ENCODE results near the gene FBXO46. TPM values are rescaled to one million over a fixed set of nuclear protein-coding genes. Genes with fewer than 3 reads are reported as not detected.

Gene FBXO46
- total and polyA plus RNA-seq, 2 donors (not counting 3 experiments of a cell fraction or from before 2014, with no cell fraction given), result 7.7 to 21.2 TPM

- dilution Hi-C loops (cut with MboI; ENCODE audit: extremely low pct_ligation_motif_present, low sequenced_read_pairs) (no loop called here), intact Hi-C loops (cut with micrococcal nuclease) (no loop called here)
- Histone ChIP-seq H3K36me3 (ENCODE audit: control insufficient read depth in 2 of 2, extremely low read depth in 1 of 2, insufficient read depth in 2 of 2, low read length in 2 of 2) (no peaks in the 10 kb centered on the region), H3K79me2 (ENCODE audit: control insufficient read depth, insufficient read depth, low read length) (peaks cover 2% of the 10 kb centered on the region), H3K27me3 (ENCODE audit: control insufficient read depth in 2 of 2, insufficient read depth in 2 of 2, low read length in 2 of 2) (no peaks in the 10 kb centered on the region), H3K9me1 (replicated peaks; ENCODE audit: control insufficient read depth, extremely low read depth, insufficient read depth, low read length) (no peaks in the 10 kb centered on the region), H3K4me2 (ENCODE audit: insufficient read depth, low read length) (no peak overlapping the region), H3K9me3 (replicated peaks; ENCODE audit: control insufficient read depth, insufficient read depth, low read length) (no peaks in the 10 kb centered on the region), H3K27ac (ENCODE audit: insufficient read depth, low read depth, low read length) (no peak overlapping the region), H3K9ac (replicated peaks; ENCODE audit: extremely low read depth, insufficient read depth, low read length) (no peak overlapping the region), H3K4me3 (replicated peaks in 1 of 3; ENCODE audit: insufficient read depth in 1 of 3, low read depth in 1 of 3, low read length in 3 of 3) (no peak overlapping the region), H2AFZ (ENCODE audit: low read depth, low read length) (no peak overlapping the region), H4K20me1 (replicated peaks; ENCODE audit: control insufficient read depth, extremely low read depth, insufficient read depth, low read length) (no peaks in the 10 kb centered on the region), H3K4me1 (ENCODE audit: control insufficient read depth, extremely low read depth, insufficient read depth, low read length) (peaks cover 10% of the 10 kb centered on the region)
- DNase-seq (ENCODE audit: low read depth, low spot score), result no peak
- FAIRE-seq, result no peak
- no TSS peak for BruUV-seq (replicated peaks)
- no peak for TF ChIP-seq MAX (IDR thresholded peaks at IDR 0.05; ENCODE audit: insufficient read depth, insufficient read length)
- POLR2A ChIA-PET, result no interaction called here
- CTCF ChIA-PET, result interaction anchor here (6.7 kb wide), 1 partner anchor 73 kb away, joined by 56 read pairs; the partner anchor contains the start of genes QPCTL and SNRPD2
These were observed 35.1 kb upstream of the FBXO46 start for GRCh38 chr19:45765702-45766295.

- CTCF ChIA-PET, result interaction anchor here (6.7 kb wide), 1 partner anchor 72 kb away, joined by 56 read pairs; the partner anchor contains the start of genes QPCTL and SNRPD2
These were observed 34.4 kb upstream of the FBXO46 start for GRCh38 chr19:45764945-45765701.

More at GRCh38 chr19:45764945-45765701, 34.4 kb upstream of the FBXO46 start:
- Histone ChIP-seq H3K9me3 (replicated peaks; ENCODE audit: control insufficient read depth, insufficient read depth, low read length) (no peaks in the 10 kb centered on the region), H3K4me2 (ENCODE audit: insufficient read depth, low read length) (no peak overlapping the region), H3K9me1 (replicated peaks; ENCODE audit: control insufficient read depth, extremely low read depth, insufficient read depth, low read length) (no peaks in the 10 kb centered on the region), H3K27me3 (ENCODE audit: control insufficient read depth in 2 of 2, insufficient read depth in 2 of 2, low read length in 2 of 2) (no peaks in the 10 kb centered on the region), H3K9ac (replicated peaks; ENCODE audit: extremely low read depth, insufficient read depth, low read length) (no peak overlapping the region), H3K27ac (ENCODE audit: insufficient read depth, low read depth, low read length) (no peak overlapping the region), H4K20me1 (replicated peaks; ENCODE audit: control insufficient read depth, extremely low read depth, insufficient read depth, low read length) (no peaks in the 10 kb centered on the region), H3K4me3 (replicated peaks in 1 of 3; ENCODE audit: insufficient read depth in 1 of 3, low read depth in 1 of 3, low read length in 3 of 3) (no peak overlapping the region), H3K4me1 (ENCODE audit: control insufficient read depth, extremely low read depth, insufficient read depth, low read length) (peaks cover 10% of the 10 kb centered on the region), H3K36me3 (ENCODE audit: control insufficient read depth in 2 of 2, extremely low read depth in 1 of 2, insufficient read depth in 2 of 2, low read length in 2 of 2) (no peaks in the 10 kb centered on the region), H3K79me2 (ENCODE audit: control insufficient read depth, insufficient read depth, low read length) (peaks cover 2% of the 10 kb centered on the region), H2AFZ (ENCODE audit: low read depth, low read length) (no peak overlapping the region)
- TF ChIP-seq GATA2 (IDR thresholded peaks at IDR 0.05; ENCODE audit: insufficient read depth, insufficient read length, low read depth, low read length) (no peak), CTCF (IDR thresholded peaks at IDR 0.05; ENCODE audit: extremely low read depth in 1 of 2, insufficient read depth in 1 of 2, low read depth in 1 of 2, low read length in 2 of 2) (no peak), POLR2A (IDR thresholded peaks at IDR 0.05; ENCODE audit: low read depth, low read length) (no peak), FOS (IDR thresholded peaks at IDR 0.05; ENCODE audit: borderline replicate concordance, insufficient read depth, low read length) (no peak), MYC (IDR thresholded peaks at IDR 0.05; ENCODE audit: low read depth, low read length) (no peak), POLR2AphosphoS5 (IDR thresholded peaks at IDR 0.05; ENCODE audit: insufficient read depth, low read depth, low read length) (no peak), EZH2 (IDR thresholded peaks at IDR 0.05; ENCODE audit: borderline replicate concordance, low read depth, low read length, severe bottlenecking) (no peak), MAX (IDR thresholded peaks at IDR 0.05; ENCODE audit: insufficient read depth, insufficient read length) (no peak), JUN (IDR thresholded peaks at IDR 0.05; ENCODE audit: borderline replicate concordance, insufficient read depth, insufficient read length, low read depth) (no peak)
- intact Hi-C loops (cut with micrococcal nuclease), result no loop called here
- DNase-seq (ENCODE audit: low read depth, low spot score), result no peak
- FAIRE-seq, result no peak
- dilution Hi-C loops (cut with MboI; ENCODE audit: extremely low pct_ligation_motif_present, low sequenced_read_pairs), result no loop called here
- TSS peak; percentile 9 for BruUV-seq (replicated peaks)
- POLR2A ChIA-PET, result no interaction called here

Data from endothelial cell of umbilical vein (primary cell).